NCI-H774 (cell line): ENCODE data around the gene CCDC188.

Experiments used
- DNase-seq: peaks from one replicate; lab custom pipeline; 2025; lab: John Stamatoyannopoulos, UW

The CCDC188 gene

GRCh38 chr22:20105456-20106204 is 45.2 kb downstream of the CCDC188 start:
- no peak for DNase-seq

DNA sequence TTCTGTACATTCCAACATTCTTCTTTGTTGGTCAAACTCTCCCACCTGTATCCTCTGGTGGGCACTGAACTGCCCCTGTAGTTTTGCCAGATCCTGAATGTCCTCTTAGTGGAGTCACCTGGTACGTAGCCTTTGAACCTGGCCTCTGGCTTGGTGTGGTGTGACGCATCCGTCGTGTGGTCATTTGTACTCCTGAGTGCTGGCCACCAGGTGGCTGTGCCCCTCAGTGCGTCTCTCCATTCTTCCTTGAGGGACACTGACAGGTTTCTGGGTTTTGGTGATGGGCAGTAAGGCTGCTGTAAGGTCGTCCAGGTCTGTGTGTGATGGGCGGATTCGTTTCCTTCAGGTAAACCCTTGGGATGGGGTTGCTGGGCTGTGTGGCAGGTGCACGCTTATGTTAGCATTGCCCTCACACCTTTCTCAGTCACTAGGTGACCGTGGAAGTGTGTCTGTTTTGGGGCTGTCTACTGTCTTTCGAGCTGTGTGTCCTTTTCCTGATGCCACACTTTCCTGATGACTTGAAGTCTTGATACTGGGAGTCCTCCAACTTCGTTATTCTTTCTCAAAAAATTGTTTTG is 48.6 kb downstream of the CCDC188 start:
- no peak for DNase-seq

DNA sequence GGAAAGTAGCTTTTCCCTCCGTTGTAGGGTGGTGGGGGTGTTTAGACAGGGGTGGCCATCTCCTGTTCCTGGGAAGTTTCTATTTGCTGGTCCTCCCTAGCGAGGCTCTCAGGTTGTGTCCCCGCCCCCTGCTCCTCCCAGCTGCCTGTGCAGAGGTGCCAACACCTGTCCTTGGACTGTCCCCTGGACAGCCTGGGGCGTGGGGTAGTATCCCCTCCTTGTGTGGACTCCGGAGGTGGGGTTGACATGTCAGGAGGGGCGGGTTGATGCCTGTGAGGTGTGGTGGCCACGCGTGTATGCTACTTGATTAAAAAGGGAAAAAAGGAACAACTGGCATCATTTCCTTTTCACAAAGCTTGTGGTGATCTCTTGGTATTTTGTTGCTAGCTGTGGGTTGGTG is 49.2 kb downstream of the CCDC188 start:
- DNase-seq = no peak

DNA sequence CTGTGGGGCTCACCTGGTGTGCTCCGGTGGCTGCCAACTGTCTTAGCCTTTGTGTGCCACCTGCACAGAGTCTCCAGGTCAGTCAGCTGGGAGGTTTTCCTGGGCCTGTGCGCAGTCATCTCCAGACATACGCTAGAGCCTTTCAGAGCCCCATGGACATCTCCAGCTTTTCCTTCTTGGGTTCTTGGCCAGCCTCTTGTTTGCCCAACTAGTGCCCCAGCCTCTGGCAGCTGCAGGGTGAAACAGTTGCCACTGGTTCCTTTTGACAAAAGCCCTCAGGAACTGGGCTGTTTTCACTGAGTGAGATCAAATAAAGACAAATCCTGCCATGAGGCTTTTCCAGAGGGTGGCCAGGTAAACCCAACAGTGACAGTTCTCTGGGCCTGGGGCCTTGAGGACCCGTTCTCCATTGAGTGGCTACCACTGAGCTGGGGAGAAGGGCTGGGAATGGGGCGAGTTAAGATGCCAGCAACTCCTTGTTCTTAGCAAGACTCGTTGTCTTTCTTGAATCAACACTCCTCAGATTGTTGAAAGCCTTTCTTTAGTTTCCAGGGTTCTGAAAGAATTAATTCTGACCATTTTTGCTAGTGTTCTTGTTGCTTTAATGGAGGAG is 51.6 kb downstream of the CCDC188 start:
- no peak for DNase-seq
